NCI-H1930 (cell line): Measurements from ENCODE around the gene BRD3OS.

Experiments used
- DNase-seq, 2 experiments: peaks; one replicate each; lab custom pipeline; 2025; lab: John Stamatoyannopoulos, UW

Gene BRD3OS

DNA sequence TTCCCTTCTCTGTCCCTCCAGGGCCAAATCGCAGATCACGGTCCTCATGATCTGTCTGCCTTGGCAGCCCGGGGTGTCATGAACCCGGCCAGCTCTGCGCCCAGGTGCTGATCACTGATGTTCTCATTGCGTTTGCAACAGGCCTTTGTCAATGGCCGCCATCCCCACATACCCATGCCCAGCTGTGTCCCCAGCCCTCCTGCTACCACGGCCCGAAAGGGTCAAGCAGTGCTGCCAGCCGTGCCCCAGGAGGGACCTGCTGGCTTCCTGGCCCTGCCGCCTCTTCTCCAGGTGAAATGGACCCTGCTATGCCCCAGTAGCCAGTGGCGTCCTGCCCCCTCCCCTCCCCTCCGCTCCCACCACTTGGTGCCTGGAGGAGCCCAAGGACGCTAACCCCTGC lies 20.4 kb upstream of the BRD3OS start:
- no peak for DNase-seq

DNA sequence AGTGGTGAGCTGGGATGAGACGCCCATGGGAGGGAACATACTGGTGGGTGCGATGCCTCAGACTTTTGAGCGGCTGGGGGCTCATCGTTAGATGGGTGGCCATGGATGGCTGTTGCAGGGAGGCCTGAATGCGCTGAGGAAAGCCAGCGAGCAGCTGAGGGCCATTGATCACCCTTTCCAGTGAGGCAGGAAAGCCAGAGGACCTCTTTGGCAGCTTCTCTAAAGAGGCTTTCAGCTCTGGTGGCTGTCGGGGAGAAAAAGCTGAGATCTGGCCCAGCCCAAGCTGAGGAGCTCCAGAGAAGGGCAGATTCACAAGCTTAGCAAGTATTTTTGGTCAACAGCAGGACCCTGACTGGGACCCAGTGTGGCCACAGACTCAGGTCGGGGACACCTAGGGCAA lies 19.9 kb upstream of the BRD3OS start:
- DNase-seq, result no peak

DNA sequence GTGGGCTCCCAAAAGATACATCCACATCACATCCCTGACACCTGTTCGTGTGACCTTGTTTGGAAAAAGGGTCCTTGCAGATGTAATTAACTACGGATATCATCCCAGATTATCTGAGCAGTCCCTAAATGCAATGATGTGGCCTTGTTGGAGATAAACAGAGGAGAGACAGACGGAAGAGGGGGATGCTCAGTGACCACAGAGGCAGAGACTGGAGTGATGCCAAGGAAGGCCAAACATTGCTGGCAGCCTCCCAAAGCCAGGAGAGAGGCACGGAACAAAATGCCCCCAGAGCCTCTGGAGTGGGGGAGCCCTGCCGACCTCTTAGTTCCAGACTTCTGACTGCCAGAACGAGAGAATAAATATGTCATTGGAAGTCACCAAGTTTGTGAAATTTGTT lies 18.1 kb upstream of the BRD3OS start:
- DNase-seq, result no peak

DNA sequence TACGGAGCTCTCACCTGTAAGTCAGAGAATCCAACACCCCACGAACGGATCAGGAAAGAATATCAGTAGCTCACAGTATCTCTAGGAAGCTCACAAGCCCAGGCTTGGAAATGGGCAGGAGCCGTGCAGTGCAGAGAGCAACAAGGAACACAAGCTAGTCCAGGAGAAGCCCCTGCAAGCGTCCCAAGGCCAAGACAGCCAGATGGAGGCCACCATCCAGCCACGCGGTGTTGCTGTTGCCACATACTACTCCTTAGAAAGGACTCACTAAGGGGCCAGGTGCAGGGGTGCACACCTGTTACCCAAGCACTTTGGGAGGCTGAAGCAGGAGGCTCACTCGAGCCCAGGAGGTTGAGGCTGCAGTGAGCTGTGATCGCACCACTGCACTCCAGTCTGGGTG lies 17.7 kb upstream of the BRD3OS start:
- DNase-seq, result no peak

DNA sequence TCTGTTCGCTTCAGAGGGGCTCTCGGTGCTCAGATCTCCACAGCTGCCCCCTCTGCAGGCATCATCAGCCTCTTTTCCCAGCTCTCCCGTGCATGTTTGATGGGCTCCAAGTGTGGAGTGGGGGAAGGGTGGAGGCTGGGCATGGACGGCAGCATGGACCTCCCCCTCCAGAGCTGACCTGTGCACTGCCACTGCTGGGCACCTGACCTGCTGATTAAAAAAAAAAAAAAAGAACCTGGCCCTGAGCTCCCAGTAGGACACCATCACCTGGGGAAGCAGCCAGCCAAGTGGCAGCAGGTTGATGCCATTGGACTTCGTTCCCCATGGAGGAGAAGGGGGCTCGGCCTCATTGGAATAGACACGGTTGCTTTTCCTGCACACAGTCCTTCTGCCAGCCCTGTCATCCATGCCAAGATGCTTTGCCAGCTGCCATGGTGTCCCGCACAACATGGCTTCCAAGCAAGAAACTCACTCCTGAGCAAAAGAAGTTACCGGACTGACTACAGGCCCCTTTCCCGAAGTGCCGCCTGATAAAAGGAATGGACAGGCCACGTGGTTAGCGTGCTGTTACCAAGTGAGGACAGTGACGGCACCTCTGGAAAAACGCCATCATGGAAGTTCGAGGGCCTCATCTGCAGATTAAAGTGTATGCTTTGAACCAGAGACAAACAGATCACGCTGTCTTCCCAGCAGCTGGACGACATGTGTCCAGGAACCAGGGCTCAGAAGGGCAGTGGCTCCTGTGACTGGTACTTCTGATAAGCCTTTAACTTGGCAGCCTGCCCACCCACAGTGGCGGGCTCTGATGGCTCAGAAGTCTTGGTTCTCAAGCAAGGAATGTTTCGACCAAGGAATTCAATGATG lies 14.7 kb upstream of the BRD3OS start:
- DNase-seq, result no peak

DNA sequence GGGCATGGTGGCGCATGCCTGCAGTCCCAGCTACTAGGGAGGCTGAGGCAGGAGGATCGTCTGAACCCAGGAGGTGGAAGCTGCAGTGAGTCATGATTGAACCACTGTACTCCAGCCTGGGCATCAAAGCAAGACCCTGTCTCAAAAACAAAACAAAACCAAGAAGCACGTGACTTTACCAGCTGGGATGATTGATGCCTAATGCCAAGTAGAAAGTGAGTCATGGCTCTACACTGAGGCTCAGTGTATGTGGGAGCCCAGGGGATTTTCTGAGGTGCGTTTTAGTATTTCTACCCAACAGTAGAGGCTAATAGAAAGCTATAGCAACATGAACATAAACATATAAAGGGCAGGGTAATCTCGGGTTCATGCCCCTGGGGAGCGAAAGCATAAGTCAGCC lies 13.9 kb upstream of the BRD3OS start:
- no peak for DNase-seq

DNA sequence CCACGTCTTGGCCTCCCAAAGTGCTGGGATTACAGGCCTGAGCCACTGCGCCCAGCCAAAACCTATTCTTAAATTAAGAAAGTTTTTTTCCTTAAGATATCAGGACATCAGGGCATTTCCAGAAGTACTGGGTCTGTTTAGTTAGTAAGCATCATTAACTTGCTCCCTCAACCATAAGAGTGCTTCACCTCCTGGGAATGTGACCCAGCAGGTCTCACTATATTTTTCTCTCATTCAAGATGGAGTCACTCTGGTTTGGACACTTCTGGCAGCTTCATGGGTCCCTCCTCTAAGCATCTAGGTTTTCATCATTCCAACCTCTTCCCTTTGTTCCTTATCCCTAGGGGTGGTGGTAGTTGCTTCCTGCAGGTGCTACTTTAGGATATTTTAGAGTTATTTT lies 10.3 kb upstream of the BRD3OS start:
- DNase-seq, result no peak

DNA sequence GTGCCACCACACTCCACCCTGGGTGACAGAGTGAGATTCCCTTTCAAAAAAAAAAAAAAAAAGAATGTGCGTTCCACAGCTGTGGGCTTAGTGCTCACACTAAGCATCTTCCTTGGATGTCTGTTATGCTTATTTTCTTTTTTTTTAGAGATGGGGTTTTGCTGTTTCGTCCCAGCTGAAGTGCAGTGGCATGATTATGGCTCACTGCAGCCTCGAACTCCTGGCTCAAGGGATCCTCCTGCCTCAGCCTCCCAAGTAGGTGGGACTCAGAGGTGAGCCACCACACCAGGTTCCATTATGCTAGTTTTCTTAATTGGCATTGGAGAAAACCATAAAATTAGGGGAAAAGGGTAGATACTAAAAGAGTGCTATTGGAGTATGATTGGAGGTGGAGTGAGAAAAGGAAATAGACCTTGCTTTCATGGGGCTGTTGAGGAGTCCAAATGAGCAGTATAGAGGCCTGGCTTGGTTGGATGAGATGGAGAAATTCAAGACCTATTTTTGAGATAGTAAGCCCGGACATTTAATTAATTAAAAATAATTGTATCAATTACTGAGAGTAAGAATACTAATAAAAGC lies 978 bp upstream of the BRD3OS start:
- DNase-seq, result no peak

DNA sequence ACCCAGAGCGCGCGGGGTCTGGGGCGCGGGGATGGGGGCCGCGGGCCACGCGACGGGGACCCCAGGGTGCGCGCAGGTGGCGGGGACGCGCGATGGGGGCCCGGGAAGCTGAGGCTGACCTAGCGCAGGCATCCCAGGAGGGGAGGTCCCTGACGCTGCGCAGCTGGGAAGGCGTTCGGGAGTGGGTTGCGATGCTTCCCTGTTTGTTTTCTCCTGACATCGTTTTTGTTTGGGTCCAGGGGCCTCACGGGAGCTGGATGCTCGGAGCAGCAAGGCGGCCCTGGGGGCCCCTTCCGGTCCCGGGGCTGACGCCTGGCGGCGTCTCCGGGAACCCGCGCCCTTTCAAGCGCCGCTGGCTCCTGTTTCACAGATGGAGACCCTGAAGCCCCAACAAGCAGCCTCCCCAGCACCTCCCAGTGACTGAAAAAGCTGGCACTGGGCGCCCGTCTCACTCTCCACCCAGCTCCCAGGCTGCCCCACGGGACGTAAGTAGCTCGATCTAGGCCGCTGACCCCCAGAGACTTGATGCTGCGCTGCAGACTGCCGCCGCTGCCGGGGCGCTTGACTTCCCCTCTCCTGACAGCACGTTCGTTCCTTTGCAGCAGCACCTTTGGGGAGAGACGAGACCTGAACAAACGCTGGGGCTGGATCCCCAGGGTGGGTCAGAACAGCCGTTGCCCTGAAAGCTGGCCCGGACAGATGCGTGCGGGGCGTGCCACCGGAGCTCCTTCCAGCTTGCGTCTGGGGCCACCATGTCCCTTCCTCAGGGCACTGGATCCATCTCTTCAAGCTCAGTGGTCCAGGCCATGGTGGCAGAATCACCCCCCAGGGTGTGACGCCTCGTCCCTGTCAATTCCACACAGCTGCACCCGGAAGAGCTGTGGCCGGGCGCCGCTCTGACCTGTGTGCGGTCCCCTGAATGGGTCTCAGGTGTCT lies 593 bp downstream of the BRD3OS start:
- DNase-seq, result peak; percentile 16 to 36

DNA sequence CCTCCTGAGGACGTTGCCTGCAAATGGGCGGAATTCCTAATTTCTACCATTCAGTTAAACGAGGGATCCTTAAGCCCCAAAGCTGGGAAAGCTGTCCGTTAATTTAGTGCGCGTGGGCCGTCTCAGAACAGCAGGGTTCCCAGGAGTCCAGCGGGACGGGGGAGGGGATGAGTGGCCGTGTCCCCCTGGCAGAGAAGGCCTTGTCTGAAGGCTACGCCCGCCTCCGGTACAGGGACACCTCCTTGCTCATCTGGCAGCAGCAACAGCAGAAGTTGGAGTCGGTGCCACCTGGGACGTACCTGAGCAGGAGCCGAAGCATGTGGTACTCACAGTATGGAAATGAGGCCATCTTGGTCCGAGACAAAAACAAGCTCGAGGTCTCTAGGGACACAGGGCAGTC lies 1.3 kb downstream of the BRD3OS start:
- DNase-seq, result no peak

DNA sequence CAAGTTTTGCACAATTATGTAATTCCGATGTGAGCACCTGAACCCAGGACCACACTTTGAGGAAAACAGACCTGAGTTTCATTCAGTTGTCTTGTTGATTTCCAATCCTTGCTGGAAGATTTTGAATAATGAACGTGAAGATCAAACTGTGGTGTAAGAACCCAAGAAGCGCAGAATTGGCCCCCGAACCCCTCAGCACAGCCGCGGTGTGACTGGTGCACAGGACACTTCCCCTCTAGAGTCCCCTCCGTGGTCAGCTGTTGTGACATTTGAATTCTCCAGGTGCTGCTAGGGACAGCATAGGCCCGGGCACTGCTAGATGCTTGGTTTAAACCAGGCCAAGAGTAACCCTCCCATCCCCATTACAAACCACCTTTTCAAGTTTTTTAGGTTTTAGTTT lies 1.7 kb downstream of the BRD3OS start:
- DNase-seq, result no peak

DNA sequence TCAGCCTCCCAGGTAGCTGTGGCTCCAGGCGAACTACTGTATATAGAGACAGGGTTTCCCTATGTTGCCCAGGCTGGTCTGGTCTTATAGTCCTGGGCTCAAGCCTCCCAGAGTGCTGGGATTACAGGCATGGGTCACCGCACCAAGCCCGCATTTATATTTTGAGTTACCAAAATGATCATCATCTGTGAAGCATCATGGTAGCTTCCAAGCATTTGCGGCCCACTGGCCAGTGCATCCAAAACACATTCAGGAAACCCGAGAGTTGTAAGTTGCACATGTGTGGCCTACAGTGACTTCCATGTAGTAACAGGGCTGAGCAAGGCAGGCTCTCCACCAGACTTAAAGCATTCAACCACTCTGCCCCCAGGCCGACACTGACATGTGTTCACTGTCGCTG lies 2.3 kb downstream of the BRD3OS start:
- no peak for DNase-seq

DNA sequence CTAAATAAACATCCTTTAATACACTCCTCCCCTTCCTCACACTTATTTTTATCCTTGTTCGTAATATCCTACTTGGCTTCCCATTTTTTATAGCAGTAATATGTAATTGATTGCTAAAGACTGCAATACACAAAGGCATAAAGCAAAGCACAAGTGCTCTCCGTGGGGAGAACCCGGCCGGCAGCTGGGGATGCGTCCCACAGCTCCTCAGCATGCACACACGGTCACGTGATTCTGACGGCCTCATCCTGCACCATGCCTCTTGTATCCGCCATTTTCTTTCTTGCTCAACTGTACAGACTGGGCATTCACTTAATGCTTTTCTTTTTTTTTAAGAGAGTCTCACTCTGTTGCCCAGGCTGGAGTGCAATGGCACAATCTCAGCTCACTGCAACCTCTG lies 2.8 kb downstream of the BRD3OS start:
- DNase-seq, result no peak

DNA sequence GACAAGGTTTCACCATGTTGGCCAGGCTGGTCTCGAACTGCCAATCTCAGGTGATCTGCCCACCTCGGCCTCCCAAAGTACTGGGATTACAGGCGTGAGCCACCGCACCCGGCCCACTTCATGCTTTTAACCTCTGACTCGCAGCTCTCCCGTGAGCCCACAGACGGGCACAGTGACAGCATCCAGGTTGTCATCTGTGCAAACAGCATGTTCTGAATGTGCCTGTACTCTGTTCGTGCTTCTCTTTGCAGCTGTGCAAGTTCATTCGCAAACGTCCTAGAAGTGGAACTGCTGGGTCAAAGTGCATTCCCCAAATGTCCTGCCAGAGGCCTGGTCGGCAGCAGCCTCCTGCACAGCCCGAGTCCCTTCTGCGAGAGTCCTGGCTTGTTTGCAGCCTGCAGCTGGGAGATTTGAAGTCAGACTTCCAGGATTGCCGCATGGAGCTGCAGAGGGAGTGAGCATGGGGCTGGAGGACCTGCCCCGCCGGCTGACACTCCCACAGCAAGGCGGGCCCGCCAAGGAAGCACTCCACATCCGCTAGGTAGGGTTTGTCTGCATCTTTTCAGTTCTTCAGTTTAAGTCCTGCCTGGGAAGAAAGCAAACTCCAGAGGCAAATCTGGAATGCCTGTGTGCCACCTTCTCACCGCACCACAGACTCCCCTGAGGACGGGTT lies 3.4 kb downstream of the BRD3OS start:
- DNase-seq, result no peak

DNA sequence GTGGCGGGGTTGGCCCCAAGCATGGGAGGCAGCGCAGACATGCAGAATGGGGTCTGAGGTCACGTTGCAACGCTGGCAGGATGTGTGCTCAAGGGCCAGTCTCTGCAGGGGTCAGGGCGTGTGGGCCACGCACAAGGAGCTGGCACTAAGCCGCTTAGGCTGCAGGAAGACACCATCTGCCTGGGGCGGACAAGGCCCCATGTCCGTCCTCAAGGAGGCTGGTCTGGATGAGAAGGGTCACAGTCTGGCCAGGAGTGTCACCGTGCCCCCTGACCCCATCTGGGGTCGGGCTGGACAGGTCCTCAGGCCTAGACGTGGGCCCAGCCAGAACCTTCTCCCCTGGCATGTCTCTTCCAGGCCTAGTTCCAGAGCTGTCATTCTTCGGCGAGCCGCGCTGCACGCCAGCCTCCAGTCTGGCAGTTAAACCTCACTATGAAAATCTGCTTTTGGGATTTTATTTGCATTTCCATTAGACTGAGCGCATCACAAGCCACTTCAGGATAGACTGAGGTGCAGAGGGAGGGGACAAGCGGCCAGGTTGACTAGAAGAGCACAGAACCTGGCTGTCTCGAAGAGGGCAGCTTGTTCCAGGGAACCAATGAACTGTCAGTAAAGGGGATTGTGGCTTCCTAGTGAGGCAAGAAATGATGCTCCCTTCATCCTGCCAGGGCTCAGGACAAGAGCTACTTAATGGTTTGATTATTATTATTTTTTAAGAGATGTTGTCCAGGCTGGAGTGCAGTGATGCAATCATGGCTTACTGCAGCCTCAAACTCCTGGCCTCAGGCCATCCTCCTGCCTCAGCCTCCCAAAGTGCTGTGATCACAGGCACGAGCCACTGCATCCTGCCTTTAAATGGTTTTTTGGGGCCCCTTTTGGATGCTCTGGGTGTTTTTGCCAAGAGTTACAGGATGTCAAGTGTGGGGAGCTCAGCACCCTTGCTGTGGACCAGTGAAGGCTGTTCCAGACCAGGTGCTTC lies 4.3 kb downstream of the BRD3OS start:
- no peak for DNase-seq

DNA sequence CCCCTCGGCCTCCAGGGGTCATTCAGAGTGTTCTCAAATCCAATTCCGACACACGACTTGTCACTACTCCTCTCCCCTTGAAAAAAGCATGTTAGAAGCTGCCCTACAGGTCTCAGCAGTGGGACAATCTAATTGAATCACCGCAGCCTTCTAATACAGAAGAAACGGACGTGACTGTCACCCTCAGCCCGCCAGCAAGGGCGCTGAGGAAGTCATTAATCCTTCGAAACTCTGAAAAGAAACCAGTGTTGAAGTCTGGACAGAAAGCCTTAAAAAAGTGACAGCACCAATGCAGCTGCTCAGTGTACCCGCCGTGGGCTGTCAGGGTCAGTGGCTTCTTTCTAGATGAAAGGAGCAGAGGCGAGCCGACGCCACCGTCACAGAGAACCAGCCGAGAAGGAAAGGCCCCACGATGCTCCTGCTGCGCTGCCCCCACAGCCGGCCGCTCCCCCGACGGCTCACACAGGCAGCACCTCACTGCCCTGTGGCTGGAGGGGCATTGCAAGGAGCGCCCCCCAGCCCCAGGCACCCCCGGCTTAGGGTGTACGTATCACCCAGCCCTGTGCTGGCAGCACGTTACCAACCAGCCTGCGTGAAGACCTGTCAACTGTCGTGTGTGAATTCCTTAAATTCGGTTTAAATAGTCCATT lies 5.7 kb downstream of the BRD3OS start:
- DNase-seq, result no peak

DNA sequence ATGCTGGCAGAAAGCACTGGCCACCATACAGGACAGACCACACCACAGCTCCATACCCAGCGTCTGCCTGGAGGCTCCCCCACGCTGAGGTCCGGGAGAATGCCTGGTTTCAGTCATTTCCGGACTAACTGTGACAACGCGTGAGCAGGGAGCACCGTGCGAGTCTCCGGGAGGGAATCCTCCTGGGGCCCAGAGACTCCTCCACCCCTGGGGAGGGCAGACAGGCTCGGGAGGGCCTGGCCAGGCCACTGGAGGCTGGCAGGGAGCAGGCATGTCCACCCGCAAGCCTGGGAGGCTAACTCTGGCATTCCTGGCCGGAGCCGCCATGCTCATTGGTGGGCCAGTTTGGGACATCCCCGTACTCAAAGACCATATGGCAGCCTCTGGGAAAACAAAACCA lies 6.5 kb downstream of the BRD3OS start:
- no peak for DNase-seq

DNA sequence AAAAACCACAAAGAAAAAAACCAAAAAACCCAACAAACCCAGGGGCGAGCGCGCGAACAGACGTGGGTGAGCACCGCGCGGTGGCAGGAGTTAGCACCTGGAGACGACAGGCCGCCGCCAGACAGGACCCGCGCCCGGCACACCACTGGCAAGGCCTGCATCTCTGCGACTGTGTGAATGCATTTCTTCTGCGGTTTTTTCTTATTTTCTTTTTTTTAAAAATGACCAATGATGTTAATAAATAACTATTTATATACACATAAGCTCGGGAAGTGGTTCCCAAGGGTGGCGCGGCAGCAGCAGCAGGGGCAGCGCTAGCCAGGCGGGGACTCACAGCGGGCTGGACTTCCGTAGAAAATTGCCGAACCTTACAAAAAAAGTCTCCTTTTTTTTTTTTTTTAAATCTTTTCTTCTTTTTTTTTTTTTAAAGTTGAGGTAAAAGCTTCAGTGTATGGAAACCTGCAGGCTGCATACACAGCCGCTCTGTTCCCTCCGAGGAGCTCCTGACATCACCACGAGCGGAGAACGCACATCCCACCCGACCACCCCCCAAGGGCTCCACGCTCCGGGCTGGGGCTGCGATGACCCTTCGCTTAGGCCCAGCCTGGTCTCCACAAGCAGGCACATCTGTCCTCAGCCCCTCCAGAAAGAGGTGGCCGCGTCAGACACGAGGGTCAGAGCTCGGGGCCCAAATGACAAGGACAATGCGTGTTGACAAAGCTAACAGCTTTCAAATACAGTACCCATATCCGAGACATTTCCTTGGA lies 7.4 kb downstream of the BRD3OS start:
- DNase-seq, result no peak

DNA sequence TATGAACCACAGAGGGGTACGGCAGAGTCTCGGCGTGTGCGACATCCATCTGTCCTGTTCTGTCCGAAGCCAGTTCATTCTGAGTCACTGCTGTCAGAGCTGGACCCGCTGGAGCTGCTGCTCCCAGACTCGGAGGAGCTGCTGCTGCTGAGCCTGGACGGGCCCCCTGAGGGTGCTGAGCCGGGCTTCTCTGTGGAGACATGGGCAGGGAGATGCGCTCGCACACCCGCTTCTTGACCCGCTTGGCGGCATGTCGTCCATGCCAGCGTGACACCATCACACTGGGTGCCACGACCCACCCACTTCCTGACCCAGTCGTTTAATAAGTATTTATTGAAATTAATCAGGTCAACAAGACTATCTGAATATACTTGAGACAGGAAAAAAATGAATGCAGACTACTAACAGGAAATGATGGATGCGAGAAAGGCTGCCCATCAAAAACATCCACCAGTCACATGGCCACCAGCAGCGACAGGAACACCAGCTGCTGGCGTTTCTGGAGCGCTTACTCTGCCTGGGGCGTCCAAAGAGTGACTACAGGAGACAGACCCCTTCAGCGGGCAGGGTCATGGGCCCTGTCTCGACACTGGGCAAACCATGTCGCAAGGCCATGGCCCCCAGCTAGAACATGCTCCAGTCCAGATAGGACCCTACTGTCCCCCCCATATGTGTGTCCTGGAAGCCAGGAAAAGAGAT lies 8.4 kb downstream of the BRD3OS start:
- DNase-seq, result no peak
